LNCAP (cell line): ENCODE results near the gene DIPK2A.
A peak's percentile ranks its signal among the peaks of the same experiment; 100 is the strongest.

Experiments
- CTCF ChIP-seq: fragments of 450-650 bp; IDR thresholded peaks from 2 replicates; pipeline ENCODE4 v1.5.1; 2017; ENCODE audit warnings: mild to moderate bottlenecking

Gene DIPK2A

DNA sequence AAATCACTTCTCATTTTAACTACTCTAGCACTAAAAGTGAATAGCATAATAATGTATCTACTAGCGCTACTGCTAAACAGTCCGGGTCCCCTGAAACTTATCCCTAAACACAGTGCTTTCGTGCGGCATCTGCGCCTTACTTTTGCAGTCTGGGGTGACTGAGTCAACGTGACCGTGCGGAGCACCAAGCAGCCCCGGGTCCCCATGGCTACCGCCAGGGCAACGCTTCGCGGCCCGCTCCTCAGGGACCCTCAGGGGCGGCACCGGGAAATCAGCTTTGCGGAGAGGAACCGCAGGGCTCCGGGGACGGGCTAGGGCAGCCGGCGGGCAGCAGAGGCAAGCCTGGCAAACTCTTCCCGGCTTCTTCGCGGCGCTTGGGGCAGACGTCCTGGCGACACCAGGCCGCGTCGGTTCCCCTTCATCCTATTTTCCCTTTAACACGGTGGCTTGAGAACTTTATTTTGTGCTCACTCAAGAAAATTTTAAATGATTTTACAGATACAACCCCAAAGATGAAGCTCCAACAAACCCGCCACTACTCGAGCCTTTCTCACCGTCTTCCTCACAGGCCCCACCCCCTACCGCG lies 757 bp upstream of the DIPK2A start:
- TF ChIP-seq CTCF, result no peak

GRCh38 chr3:143972155-143972504 lies 507 bp downstream of the DIPK2A start:
- no peak for TF ChIP-seq CTCF

GRCh38 chr3:143972505-143973258 lies 1.1 kb downstream of the DIPK2A start:
- TF ChIP-seq CTCF, result peak; percentile 37; the same call in 1 of the 2 replicates

DNA sequence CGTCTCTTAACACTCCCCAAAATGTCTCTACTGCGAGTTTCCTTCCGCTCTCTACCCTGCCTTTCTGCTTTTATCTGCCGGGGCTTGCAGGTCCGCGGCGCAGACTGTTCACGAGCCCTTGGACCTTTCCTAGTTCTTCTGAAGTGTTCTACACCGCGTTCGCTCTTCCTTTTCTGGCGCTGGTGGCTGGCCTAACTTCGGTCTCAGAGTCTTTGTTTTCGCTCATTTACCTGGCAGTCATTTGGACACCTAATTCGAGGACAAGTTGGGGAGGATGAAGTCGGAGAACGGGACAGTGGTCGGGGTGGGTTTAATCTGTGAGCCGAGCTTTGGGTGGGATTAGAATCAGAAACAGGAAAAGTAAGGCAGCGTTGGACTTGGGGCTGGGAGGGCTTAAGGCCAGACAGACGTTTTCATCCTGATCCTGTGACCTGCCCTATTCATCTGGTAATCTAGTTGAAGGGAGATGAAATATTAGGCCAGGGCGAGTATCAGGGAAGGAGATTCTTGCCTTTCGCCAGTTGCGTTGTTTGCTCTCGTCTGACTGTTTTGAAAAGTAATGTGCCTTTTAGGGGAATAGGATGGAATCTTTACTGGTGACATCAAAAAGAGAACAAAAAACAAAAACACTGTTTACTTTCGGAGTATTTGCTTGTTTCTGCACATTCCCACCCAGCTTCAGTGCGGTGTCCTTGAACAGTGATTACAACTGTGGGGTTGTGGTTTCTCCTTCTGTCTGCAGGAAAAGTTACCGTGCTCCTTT lies 1.8 kb downstream of the DIPK2A start:
- no peak for TF ChIP-seq CTCF

DNA sequence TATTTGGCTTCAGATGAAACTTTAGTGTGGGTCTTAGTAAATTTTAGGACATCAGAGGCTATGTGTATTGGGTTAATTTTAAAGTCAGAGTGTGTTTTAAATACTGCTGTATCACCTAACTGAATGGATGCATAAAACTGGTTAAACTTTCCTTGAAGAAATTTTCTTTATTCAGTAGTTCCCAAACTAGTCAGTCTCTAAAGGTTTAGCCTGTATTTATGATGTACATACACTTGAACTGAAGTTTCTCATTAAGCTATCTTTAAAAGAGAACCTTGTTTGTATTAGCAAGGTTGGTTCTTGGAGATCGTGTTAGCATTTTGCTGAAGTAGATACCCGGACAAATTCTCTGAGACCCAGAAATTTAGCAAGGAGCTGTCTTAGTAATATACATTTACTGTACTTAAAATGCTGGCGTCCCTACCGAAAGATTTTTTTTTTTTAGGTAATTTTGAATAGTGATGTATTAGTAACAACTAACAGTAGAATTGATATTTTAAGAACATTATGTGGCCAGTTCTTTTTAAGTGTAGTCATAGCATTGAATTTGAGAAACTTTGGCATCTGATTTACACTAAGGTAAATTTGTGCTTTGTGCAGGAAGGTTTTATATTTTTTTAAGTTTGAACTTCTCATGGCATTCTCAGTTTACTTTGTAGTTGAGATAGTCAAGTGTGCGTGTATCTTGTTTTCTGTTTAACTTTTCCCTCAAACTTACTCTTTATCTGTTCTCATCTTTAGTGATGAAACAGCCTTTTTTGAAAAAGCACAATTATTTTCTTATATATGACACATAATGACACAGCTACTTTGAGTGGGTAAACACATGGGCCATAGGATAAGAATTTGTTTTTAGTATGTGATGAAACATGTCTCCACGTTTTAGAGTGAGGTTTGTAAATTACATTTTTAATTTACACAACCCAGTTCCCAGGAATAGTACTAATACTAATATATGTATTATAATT lies 2.9 kb downstream of the DIPK2A start:
- TF ChIP-seq CTCF, result no peak

GRCh38 chr3:143975554-143976152 lies 4.0 kb downstream of the DIPK2A start:
- peak; percentile 60 for TF ChIP-seq CTCF
